CD14-positive monocyte (primary cell): Measurements from ENCODE around the gene MCRIP2. TPM values are rescaled to one million over a fixed set of nuclear protein-coding genes. Genes with fewer than 3 reads are reported as not detected.

ENCODE experiments used
- DNase-seq, 3 donors: peaks; one replicate each; pipeline ENCODE4 v3.0.0-alpha.2; 2011 to 2022
- H2AFZ ChIP-seq: 2 replicates; pipeline ENCODE4 v1.6.0; 2012; ENCODE audit warnings: mild to moderate bottlenecking, low read depth, low read length, inconsistent platforms; ENCODE audit not compliant: insufficient read depth, poor library complexity, severe bottlenecking
- H3K27ac ChIP-seq, 2 donors: 1 replicate in 1 of 2; 2 replicates in 1 of 2; pipeline ENCODE4 v1.5.1; 2012 to 2013; ENCODE audit warnings: low read length in 2 of 2, control low read depth in 1 of 2, inconsistent platforms in 1 of 2, low read depth in 1 of 2, mild to moderate bottlenecking in 1 of 2
- H3K27me3 ChIP-seq, 2 donors: one replicate each; pipeline versions ENCODE4 v1.6.0 to v1.6.1; 2011 to 2013; ENCODE audit warnings: low read length in 2 of 2; ENCODE audit not compliant: control insufficient read depth in 2 of 2, insufficient read depth in 2 of 2
- H3K36me3 ChIP-seq, 2 donors: replicated peaks in 1 of 2; 1 replicate in 1 of 2; 2 replicates in 1 of 2; pipeline versions ENCODE4 v1.5.1 to v1.6.1; 2012 to 2013; ENCODE audit warnings: low read length in 2 of 2, control low read depth in 1 of 2, inconsistent platforms in 1 of 2, mild to moderate bottlenecking in 1 of 2; ENCODE audit not compliant: insufficient read depth in 2 of 2, control insufficient read depth in 1 of 2
- H3K4me1 ChIP-seq, 2 donors: 1 replicate in 1 of 2; 2 replicates in 1 of 2; pipeline versions ENCODE4 v1.5.1 to v1.6.1; 2012 to 2013; ENCODE audit warnings: low read length in 2 of 2, control low read depth in 1 of 2, inconsistent platforms in 1 of 2, mild to moderate bottlenecking in 1 of 2, moderate library complexity in 1 of 2; ENCODE audit not compliant: insufficient read depth in 2 of 2, control insufficient read depth in 1 of 2
- H3K4me2 ChIP-seq: replicated peaks from 2 replicates; pipeline ENCODE3; 2012; ENCODE audit warnings: low read length, moderate library complexity, mild to moderate bottlenecking; ENCODE audit not compliant: poor library complexity, severe bottlenecking; ENCODE audit errors: extremely low read depth
- H3K4me3 ChIP-seq, 3 experiments: fragments of 200-600 bp in 1 of 3; sonication (generic) in 1 of 3; replicated peaks in 1 of 3; 1 replicate in 2 of 3; 2 replicates in 1 of 3; pipeline ENCODE4 v1.5.1; 2011 to 2013; ENCODE audit warnings: low read length in 3 of 3, mild to moderate bottlenecking in 3 of 3, control low read depth in 2 of 3, low read depth in 2 of 3, inconsistent platforms in 1 of 3, moderate library complexity in 1 of 3
- H3K79me2 ChIP-seq: 2 replicates; pipeline ENCODE4 v1.6.0; 2012; ENCODE audit warnings: mild to moderate bottlenecking, control low read depth, inconsistent platforms, low read length, moderate library complexity; ENCODE audit not compliant: insufficient read depth
- H3K9ac ChIP-seq: 2 replicates; pipeline ENCODE4 v1.6.0; 2017; ENCODE audit warnings: low read length, mild to moderate bottlenecking; ENCODE audit not compliant: insufficient read depth, poor library complexity, severe bottlenecking
- H3K9me3 ChIP-seq, 2 donors: replicated peaks in 1 of 2; 1 replicate in 1 of 2; 2 replicates in 1 of 2; pipeline versions ENCODE4 v1.5.1 to v1.6.1; 2012 to 2013; ENCODE audit warnings: low read length in 2 of 2, control low read depth in 1 of 2; ENCODE audit not compliant: control insufficient read depth in 1 of 2, insufficient read depth in 1 of 2
- H4K20me1 ChIP-seq: 2 replicates; pipeline ENCODE4 v1.6.0; 2012; ENCODE audit warnings: mild to moderate bottlenecking, low read length, control low read depth, moderate library complexity; ENCODE audit not compliant: insufficient read depth
- H3K27ac Mint-ChIP-seq, 7 donors: one replicate each; pipeline ENCODE4 v1.8.0; 2020; ENCODE audit warnings: mild to moderate bottlenecking in 7 of 7, mixed read lengths in 7 of 7, moderate library complexity in 6 of 7, inconsistent platforms in 2 of 7
- H3K27me3 Mint-ChIP-seq, 3 donors: one replicate each; pipeline ENCODE4 v1.8.0; 2021 to 2022; ENCODE audit warnings: low read depth in 3 of 3, mild to moderate bottlenecking in 3 of 3, mixed read lengths in 3 of 3, moderate library complexity in 3 of 3, inconsistent platforms in 1 of 3
- H3K36me3 Mint-ChIP-seq, 2 donors: one replicate each; pipeline ENCODE4 v1.8.0; 2020; ENCODE audit warnings: mixed read lengths in 2 of 2, inconsistent platforms in 1 of 2, mild to moderate bottlenecking in 1 of 2
- H3K4me1 Mint-ChIP-seq: one replicate; pipeline ENCODE4 v1.8.0; 2020; ENCODE audit warnings: mild to moderate bottlenecking, mixed read lengths
- H3K4me3 Mint-ChIP-seq, 2 donors: one replicate each; pipeline ENCODE4 v1.8.0; 2020; ENCODE audit warnings: mild to moderate bottlenecking in 2 of 2, mixed read lengths in 2 of 2, moderate library complexity in 1 of 2
- H3K9me3 Mint-ChIP-seq, 7 donors: one replicate each; pipeline ENCODE4 v1.8.0; 2020 to 2022; ENCODE audit warnings: mixed read lengths in 7 of 7, mild to moderate bottlenecking in 6 of 7, moderate library complexity in 6 of 7, inconsistent platforms in 2 of 7
- CTCF ChIP-seq: fragments of 200-600 bp; IDR thresholded peaks from one replicate; pipeline ENCODE4 v1.8.0; 2022; ENCODE audit warnings: antibody characterized with exemption, mild to moderate bottlenecking
- WGBS: methylation state at CpG from one replicate; pipeline ENCODE4 v1.1.5; 2013; ENCODE audit warnings: missing lambda C conversion rate; ENCODE audit not compliant: insufficient coverage; 5-methylcytosine and 5-hydroxymethylcytosine counted together
- intact Hi-C, 2 donors: fragments of 100-400 bp; cut with micrococcal nuclease; formaldehyde crosslinking; loops; one replicate each; pipeline versions ENCODE4 v1.15.0 to v1.15.1; 2023
- polyA plus RNA-seq, 3 donors: library from polyadenylated mRNA; depleted of rRNA in 1 of 3; unstranded in 2 of 3; stranded (reverse) in 1 of 3; fragments of 300-500 nt in 2 of 3; fragments of >200 nt in 1 of 3; fragmentation: Illumina TruSeq in 2 of 3; gene quantifications; 1 replicate in 2 of 3; 2 replicates in 1 of 3; pipeline ENCODE4 v1.2.3, GENCODE V29; 2012 to 2021

The MCRIP2 gene
- polyA plus RNA-seq, 3 donors: 23.7 to 65.6 (median 42.1) TPM

- Histone ChIP-seq H3K27ac (no peak overlapping the region), H3K4me2 (no peak overlapping the region), H3K4me3 (no peak overlapping the region), H3K9me3 (no peaks in the 10 kb centered on the region), H3K36me3 (peaks cover 13 to 24% of the 10 kb centered on the region in 2 donors), H3K79me2 (peaks cover 12% of the 10 kb centered on the region), H3K27me3 (no peaks in the 10 kb centered on the region), H3K4me1 (peaks cover 21 to 42% of the 10 kb centered on the region in 2 donors), H4K20me1 (peaks cover 48% of the 10 kb centered on the region), H3K9ac (no peak overlapping the region), H2AFZ (no peak overlapping the region)
- no peaks in the 10 kb centered on the region for H3K9me3 Mint-ChIP-seq
- peaks cover 13% of the 10 kb centered on the region for H3K4me1 Mint-ChIP-seq
- WGBS: 96% methylated on average over 63 of the region's 67 CpGs
- intact Hi-C loops: no loop called here
- no peak for DNase-seq
- H3K27me3 Mint-ChIP-seq: peaks cover 5 to 12% (median 8%) of the 10 kb centered on the region in 3 donors
- no peak overlapping the region for H3K27ac Mint-ChIP-seq
- no peak for TF ChIP-seq CTCF
- H3K4me3 Mint-ChIP-seq: no peak overlapping the region
- peaks cover 14 to 17% of the 10 kb centered on the region in 2 donors for H3K36me3 Mint-ChIP-seq
These were observed 8.9 kb upstream of the MCRIP2 start for GRCh38 chr16:632486-633335.

GRCh38 chr16:633336-634050 is 8.1 kb upstream of the MCRIP2 start:
- intact Hi-C loops: no loop called here

More at GRCh38 chr16:633336-634050, 8.1 kb upstream of the MCRIP2 start:
- no peak for TF ChIP-seq CTCF
- peaks cover 16% of the 10 kb centered on the region for H3K4me1 Mint-ChIP-seq
- DNase-seq: no peak
- H4K20me1 ChIP-seq: peaks cover 42% of the 10 kb centered on the region
- peaks cover 12% of the 10 kb centered on the region for H3K79me2 ChIP-seq
- H3K9me3 Mint-ChIP-seq: no peaks in the 10 kb centered on the region
- no peak overlapping the region for H3K9ac ChIP-seq
- H3K4me3 Mint-ChIP-seq: no peak overlapping the region
- no peak overlapping the region for H3K27ac ChIP-seq
- H2AFZ ChIP-seq: no peak overlapping the region
- peaks cover 24 to 46% of the 10 kb centered on the region in 2 donors for H3K4me1 ChIP-seq
- H3K36me3 ChIP-seq: peaks cover 6 to 16% of the 10 kb centered on the region in 2 donors
- no peak overlapping the region for H3K4me3 ChIP-seq
- WGBS: 97% methylated on average over 70 of the region's 74 CpGs
- no peaks in the 10 kb centered on the region for H3K9me3 ChIP-seq
- no peak overlapping the region for H3K4me2 ChIP-seq
- no peaks in the 10 kb centered on the region for H3K27me3 ChIP-seq
- peaks cover 5 to 12% (median 8%) of the 10 kb centered on the region in 3 donors for H3K27me3 Mint-ChIP-seq
- H3K36me3 Mint-ChIP-seq: peaks cover 8 to 9% of the 10 kb centered on the region in 2 donors
- no peak overlapping the region for H3K27ac Mint-ChIP-seq
